Stimulated activated CD8-positive, alpha-beta memory T cell treated with anti-CD3 and anti-CD28 coated beads, Interleukin-4, amount 100 ng/mL, for 1 hour (primary cell): ENCODE measurements around the gene CBX8.

Experiments
- DNase-seq, 2 donors: peaks; one replicate each; pipeline ENCODE4 v3.0.0-alpha.2; 2020; ENCODE audit warnings: low read depth in 2 of 2, low spot score in 1 of 2

Gene CBX8

DNA sequence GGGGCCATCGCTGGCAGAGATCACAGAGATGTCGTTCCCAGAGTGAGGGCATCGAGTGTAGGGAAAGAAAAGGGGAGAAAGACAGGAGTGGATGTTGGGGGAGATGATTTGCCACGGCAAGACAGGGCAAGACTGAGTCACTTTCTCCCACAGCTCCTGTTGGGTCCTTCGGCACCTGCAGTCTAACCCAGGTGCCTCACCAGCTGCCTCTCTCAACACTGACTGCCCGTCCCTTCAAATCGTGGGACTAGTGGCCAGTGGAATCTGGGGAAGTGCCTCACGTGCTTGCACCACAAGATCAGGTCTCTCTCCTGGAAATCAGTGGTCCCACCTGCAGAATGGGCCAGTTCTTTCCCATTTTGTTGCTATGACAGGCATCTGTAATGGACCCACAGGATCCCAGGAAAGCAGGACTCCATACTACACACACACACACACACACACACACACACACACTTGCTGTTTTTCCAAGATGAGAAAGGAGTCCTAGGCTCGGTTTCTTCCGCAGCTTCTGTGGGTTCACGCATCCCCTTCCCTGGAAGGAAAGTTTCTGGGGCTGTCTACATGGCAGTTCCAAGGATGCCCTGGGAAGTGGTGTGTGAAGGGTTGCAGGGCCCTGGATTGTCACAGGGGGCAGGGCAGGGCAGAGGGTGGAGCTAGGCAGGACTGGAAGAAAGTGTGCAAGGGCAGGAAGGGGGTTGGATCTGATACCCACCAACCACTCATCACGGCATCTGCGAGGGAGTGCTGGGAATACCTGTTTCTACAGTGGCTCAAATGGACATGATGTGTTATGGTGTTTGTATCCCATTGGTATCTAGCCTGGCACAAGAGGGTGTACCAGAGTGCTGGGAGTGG lies 10.2 kb upstream of the CBX8 start:
- no peak for DNase-seq

DNA sequence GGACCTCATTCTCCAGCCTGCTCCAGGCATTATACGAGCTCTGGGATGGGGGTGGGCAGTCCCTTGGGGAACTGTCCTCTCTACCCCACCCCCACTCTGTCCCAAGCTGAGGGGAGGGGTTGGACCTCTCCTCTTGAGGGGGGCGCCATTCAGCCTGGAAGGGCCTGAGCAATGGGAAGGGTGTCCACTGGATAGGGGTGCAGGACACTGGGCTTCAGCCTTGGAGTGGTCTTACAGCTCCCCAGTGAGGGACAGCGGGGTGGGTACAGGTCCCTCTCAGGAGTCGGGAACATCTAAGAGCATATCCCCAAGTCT lies 9.5 kb upstream of the CBX8 start:
- no peak for DNase-seq

- DNase-seq: no peak
These were observed 8.2 kb upstream of the CBX8 start for GRCh38 chr17:79804856-79805696.

- DNase-seq: no peak
These were observed 7.3 kb upstream of the CBX8 start for GRCh38 chr17:79803997-79804855.

DNA sequence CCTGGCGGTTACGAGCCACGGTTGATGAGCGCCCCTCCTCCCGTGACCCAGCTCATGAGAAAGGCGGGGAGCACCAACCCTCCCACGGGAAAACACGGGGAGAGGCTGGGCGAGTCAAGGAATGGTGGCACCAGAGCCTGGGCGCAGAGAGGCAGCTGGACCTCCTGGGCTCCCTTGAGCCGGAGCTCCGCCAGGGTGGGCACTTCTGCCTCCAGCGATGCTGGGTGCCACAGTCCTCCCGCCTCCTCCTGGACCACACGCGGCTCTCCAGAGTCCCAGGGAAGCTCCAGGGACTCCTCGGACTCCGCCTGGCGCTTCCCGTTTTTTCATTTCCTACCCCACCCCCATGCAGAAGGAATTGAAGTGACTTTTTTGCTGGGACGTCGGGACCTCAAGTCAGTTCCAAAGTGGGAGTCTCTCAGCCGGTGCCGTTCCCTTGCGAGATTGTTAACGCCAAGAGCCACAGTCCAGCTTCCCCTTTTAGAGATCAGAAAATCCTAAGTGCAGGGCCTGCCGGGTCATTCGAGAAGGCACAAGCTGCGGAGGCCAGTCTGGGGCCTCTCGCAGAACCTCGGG lies 6.6 kb upstream of the CBX8 start:
- no peak for DNase-seq

GRCh38 chr17:79802736-79803420 lies 6.0 kb upstream of the CBX8 start:
- no peak for DNase-seq

GRCh38 chr17:79802039-79802735 lies 5.3 kb upstream of the CBX8 start:
- no peak for DNase-seq

DNA sequence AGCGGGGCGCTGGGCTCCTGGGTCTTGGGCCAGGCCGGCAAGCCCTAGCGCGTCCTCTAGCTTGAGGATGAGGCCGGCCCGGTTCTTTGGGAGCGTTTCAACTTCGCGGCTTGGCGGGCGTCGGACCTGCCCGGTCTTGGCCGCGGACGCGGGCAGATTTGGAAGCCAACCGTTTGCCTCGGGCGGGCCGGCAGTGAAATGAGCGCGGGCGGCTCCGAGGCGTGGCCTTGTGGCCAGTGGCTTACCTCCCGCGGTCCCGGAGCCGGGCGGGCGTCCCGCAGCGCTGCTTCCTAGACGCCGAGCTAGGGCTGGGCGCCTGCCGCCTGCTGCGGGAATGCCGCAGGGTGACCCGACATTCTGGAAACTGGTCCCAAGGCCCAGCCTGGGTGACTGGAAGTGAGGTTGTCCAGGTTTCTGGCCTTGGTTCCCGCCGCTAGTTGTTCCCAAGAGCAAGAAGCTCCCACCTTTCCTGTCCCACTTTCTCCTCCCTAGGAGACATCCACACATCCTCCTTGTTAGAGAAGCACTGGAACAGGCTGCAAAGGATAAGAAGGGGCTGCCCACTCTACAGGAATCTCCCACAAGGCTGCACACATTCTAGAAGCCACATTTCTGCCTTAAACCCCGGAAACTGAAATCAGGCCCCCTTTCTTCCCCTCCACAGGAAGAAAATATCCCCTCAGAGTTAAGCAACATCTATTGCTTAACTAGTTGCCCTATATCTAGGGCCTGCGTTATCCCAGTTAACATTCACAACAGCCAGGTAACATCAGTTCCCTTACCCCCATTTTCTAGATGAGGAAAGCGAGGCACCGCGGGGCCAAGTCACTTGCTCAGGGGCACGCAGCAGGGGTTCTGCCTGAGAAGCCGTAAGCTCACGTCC lies 4.5 kb upstream of the CBX8 start:
- DNase-seq: no peak

GRCh38 chr17:79800325-79801155 lies 3.7 kb upstream of the CBX8 start:
- DNase-seq: no peak

GRCh38 chr17:79799538-79800324 lies 2.9 kb upstream of the CBX8 start:
- no peak for DNase-seq

- DNase-seq: no peak
These were observed 2.3 kb upstream of the CBX8 start for GRCh38 chr17:79799174-79799537.

DNA sequence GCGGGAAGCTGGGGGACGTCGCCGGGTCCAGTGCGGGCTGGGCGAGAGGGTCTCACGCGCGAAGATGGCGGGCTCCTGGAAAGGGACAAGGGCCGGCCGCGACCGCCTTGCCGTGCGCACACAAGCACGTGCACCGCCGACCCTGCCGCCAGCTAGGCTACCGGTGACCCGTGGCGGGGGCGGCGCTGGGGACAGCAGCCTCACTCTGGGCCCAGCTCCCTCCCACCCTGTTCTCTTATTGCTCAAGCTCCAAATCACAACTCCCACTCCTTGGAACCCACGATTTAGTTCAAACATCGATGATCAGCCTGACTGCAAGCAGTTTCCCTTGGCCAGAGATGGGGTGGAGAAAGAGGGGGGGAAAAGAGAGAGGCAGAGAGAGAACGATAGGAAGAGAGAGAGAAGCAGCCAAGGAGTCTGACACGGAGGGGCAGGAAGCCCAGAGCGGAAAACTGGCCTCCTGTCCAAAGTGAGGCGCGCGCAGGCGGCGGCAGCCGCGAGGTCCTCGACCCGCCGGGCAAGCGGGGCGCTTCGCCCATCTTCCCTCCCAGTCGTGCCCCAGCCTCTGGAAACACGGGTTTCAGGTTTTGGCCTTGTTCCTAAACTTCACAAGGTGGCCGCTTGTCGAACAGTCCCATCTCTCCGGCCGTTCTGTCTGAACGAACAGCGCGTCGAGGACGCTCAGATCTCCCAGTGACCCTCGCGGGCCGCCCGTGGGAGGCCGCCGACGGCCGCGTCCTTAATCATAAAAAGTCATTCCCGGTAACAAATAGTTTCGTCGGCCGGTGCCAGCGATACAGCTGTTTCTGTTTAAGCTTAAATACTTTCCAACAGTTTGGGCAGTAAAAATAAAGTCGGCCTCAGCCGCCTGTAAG lies 1.7 kb upstream of the CBX8 start:
- no peak for DNase-seq

GRCh38 chr17:79797492-79798298 lies 818 bp upstream of the CBX8 start:
- DNase-seq: no peak

DNA sequence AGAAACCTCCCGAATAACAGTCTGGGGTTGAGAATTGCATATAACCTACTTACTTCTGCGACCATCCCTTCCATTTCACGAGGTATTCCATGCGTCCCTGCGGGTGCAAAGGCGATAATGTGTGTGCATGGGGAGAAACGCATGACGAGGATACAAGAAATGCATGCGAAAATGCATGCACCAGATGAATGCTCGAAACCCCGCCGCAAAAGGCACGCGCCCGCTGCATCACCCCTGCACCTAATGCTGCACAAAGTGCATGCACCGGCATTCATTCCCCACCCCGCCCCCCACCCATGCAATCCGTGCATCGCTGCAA lies 474 bp downstream of the CBX8 start:
- DNase-seq: no peak

DNA sequence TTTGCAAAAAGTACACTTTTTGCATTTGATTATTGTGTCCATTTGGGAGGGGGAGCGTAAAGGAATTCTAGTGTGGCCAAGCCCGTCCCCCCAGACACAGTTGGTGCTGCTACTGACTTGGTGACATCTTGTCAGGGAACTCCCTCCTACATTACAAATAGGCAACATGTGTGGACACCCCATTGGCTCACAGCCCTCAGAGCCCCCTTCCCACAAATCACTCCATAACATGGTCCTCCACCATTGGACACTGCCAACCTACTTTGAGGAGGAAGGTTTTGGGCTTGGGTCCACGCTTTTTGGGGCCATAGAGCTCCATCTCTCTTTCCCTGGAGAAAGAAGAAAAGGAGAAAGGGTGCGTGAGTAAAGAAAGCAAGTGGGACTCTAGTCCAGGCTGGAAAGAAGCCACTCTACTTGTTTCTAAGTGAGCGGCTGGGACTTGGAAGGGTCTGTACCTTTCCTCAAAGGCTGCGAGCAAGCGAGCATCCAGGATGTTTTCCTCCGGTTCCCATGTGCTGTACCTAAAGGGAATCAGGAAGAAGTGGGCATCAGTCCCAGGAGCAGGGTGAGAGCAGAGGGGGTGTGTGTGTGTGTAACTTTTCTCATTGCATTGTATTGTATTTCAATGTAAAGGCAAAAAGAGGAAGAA lies 958 bp downstream of the CBX8 start:
- no peak for DNase-seq
